HG02884 (cell line): ENCODE measurements around the gene WDR13.
"Not testable (repeated sequence)": the region's sequence is repeated elsewhere in the genome, so short reads cannot be mapped to it uniquely, and the experiment has no call there.

Experiments used
- ATAC-seq: cut with Tn5 transposase; IDR thresholded peaks from one replicate; pipeline ENCODE4 v1.9.1; 2021; ENCODE audit warnings: mild to moderate bottlenecking, moderate library complexity; ENCODE audit not compliant: unreplicated experiment

The WDR13 gene

DNA sequence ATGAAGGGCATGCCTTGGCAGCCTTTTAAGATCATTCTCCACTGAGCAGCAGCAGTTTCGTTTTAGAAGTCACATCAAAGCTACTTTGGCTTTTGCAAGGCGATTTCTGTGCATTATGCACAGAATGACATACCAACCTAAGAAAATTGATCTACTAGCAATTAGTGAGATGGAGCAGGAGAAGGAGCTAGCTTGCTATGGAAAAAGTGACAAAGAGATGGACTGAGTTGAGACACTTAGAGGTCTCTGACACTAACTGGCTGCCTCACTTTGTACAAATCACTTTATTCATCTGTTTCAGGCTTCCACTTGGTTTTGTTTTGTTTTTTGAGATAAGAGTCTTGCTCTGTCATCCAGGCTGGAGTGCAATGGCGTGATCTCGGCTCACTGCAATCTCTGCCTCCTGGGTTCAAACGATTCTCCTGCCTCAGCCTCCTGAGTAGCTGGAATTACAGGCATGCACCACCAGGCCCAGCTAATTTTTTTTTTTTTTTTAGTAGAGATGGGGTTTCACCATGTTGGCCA, 54.8 kb downstream of the WDR13 start:
- ATAC-seq: not testable (repeated sequence)

DNA sequence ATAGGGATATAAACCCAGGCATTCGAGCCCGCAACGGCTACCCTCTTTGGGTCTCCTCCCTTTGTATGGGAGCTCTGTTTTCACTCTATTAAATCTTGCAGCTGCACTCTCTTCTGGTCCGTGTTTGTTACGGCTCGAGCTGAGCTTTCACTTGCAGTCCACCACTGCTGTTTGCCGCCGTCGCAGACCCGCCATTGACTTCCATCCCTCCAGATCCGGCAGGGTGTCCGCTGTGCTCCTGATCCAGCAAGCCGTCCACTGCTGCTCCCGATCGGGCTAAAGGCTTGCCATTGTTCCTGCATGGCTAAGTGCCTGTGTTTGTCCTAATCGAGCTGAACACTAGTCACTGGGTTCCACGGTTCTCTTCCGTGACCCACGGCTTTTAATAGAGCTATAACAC, 57.5 kb downstream of the WDR13 start:
- not testable (repeated sequence) for ATAC-seq
